ENCODE results near the gene ASH1L. TPM values are rescaled to one million over a fixed set of nuclear protein-coding genes. Genes with fewer than 3 reads are reported as not detected.
"Not testable (repeated sequence)": the region's sequence is repeated elsewhere in the genome, so short reads cannot be mapped to it uniquely, and the experiment has no call there.

The ASH1L gene
- total RNA-seq, 2 donors from 2014 or later: 42.5 to 71.1 TPM

- Mint-ChIP-seq H3K36me3 (ENCODE audit: low read depth) (peaks cover 18% of the 10 kb centered on the region), H3K4me1 (peaks cover 20% of the 10 kb centered on the region), H3K27ac (no peak overlapping the region), H3K9me3 (no peaks in the 10 kb centered on the region), H3K4me3 (no peak overlapping the region), H3K27me3 (no peaks in the 10 kb centered on the region)
- no peak for ATAC-seq (replicated peaks)
These were observed 34.9 kb downstream of the ASH1L start for GRCh38 chr1:155527677-155528076.

DNA sequence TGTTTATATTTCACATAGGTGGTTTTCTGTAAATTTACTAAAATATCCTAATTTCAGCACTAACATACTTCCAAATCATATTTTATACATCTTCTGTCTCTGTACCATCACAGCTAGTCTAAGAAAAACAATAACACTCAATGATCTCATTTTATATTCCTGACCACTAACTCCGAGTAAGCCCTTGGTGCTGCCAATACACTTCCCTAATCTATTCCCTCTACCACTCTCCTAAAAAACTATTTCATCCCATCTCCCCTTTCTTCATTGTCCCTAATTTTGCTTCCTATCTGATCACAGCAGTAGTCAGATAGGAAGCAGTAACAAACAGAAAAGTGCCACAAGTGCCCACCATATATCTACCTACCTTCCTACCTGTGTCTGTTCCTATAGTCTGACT, 36.2 kb downstream of the ASH1L start:
- peaks cover 22% of the 10 kb centered on the region for H3K4me1 Mint-ChIP-seq
- no peak overlapping the region for H3K4me3 Mint-ChIP-seq
- no peak overlapping the region for H3K27ac Mint-ChIP-seq
- no peak for ATAC-seq (replicated peaks)
- no peaks in the 10 kb centered on the region for H3K27me3 Mint-ChIP-seq
- H3K9me3 Mint-ChIP-seq: no peaks in the 10 kb centered on the region
- peaks cover 21% of the 10 kb centered on the region for H3K36me3 Mint-ChIP-seq (ENCODE audit: low read depth)

DNA sequence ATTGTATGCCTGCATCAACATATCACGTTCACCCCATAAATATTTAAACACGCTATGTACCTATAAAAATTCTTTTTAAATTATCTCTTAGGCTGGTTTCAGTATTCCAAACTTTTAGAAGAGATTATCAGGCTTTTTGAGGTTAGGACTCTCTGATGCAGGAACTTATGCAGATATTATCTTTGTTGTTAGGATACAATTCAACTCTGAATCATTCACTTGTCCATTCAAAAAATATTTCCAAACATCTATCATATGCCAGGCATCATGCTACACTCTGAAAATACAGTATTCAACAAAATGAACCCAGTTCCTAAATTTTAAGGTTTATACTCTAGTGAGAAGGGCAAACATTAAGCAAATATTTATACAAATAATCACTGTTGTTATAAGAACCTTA, 40.5 kb downstream of the ASH1L start:
- Mint-ChIP-seq H3K36me3 (ENCODE audit: low read depth) (peaks cover 44% of the 10 kb centered on the region), H3K4me1 (peaks cover 8% of the 10 kb centered on the region), H3K9me3 (no peaks in the 10 kb centered on the region), H3K4me3 (no peak overlapping the region), H3K27ac (no peak overlapping the region), H3K27me3 (no peaks in the 10 kb centered on the region)
- ATAC-seq (replicated peaks): no peak

- no peaks in the 10 kb centered on the region for H3K9me3 Mint-ChIP-seq
- ATAC-seq (replicated peaks): no peak
- H3K27ac Mint-ChIP-seq: peak overlapping the region; percentile 25
- peaks cover 21% of the 10 kb centered on the region for H3K4me1 Mint-ChIP-seq
- H3K27me3 Mint-ChIP-seq: no peaks in the 10 kb centered on the region
- peaks cover 68% of the 10 kb centered on the region for H3K36me3 Mint-ChIP-seq (ENCODE audit: low read depth)
- no peak overlapping the region for H3K4me3 Mint-ChIP-seq
These were observed 44.1 kb downstream of the ASH1L start for GRCh38 chr1:155518484-155518883.

- Mint-ChIP-seq H3K4me3 (peak overlapping the region; percentile 76), H3K4me1 (peaks cover 17% of the 10 kb centered on the region), H3K36me3 (ENCODE audit: low read depth) (peaks cover 65% of the 10 kb centered on the region), H3K27ac (peak overlapping the region; percentile 16), H3K9me3 (no peaks in the 10 kb centered on the region), H3K27me3 (no peaks in the 10 kb centered on the region)
- ATAC-seq (replicated peaks): peak; percentile 64
These were observed 47.9 kb downstream of the ASH1L start for GRCh38 chr1:155514582-155515187.

DNA sequence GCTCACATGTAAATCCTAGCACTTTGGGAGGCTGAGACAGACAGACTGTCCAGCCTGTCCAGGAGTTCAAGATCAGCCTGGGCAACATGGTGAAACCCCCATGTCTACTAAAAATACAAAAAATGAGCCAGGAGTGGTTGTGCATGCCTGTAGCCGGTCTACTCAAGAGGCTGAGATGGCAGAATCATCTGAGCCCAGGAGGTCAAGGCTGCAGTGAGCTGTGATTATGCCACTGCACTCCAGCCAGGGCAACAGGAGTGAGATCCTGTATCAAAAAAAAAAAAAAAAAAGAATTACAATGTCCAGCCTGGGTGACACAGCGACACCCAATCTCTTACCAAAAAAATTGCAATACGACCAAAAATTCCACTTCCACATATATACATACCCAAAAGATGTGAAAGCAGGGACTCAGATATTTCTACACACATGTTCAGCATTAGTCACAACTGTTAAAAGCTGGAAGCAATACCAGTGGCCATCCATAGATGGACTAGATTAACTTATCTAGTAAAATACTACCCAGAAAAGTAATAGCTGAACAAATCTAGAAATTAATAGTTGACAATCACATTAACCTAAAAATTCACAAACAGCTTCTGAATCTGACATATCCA, 49.2 kb downstream of the ASH1L start:
- ATAC-seq (replicated peaks): no peak
- peaks cover 17% of the 10 kb centered on the region for H3K4me1 Mint-ChIP-seq
- H3K36me3 Mint-ChIP-seq (ENCODE audit: low read depth): peaks cover 53% of the 10 kb centered on the region
- H3K27me3 Mint-ChIP-seq: no peaks in the 10 kb centered on the region
- H3K9me3 Mint-ChIP-seq: no peaks in the 10 kb centered on the region
- H3K4me3 Mint-ChIP-seq: peak overlapping the region; percentile 27
- H3K27ac Mint-ChIP-seq: no peak overlapping the region

DNA sequence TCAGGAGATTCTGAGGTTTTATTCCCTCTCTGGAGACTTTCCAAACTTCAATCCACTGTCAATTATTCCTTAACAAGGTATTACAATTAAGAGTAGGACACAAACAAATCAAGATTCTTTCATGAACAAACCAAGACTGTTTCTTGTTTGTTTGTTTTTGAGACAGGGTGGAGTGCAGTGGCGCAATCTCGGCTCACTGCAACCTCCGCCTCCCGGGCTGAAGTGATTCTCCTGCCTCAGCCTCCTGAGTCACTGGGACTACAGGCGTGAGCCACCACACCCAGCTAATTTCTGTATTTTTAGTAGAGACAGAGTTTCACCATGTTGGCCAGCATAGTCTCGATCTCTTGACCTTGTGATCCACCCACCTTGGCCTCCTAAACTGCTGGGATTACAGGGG, 51.2 kb downstream of the ASH1L start:
- ATAC-seq (replicated peaks); H3K4me3 Mint-ChIP-seq; H3K27me3 Mint-ChIP-seq; H3K27ac Mint-ChIP-seq; H3K9me3 Mint-ChIP-seq: not testable (repeated sequence)
- Mint-ChIP-seq H3K36me3 (ENCODE audit: low read depth) (peaks cover 49% of the 10 kb centered on the region), H3K4me1 (peaks cover 21% of the 10 kb centered on the region)

DNA sequence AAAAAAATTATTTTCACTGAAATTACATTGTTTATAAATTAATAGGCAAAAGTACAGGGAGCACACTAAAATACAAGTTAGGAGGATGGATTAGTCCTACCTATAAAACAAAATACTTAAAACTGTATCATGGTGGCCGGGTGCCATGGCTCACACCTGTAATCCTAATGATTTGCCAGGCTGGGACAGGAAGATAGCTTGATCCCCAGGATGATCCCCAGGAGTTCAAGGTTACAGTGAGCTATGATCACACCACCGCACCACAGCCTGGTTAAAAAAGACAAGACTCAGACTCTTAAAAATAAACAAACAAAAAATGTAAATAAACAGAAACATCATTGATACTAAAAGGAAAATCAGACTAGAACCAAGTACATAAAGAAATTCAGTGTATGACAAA, 53.5 kb downstream of the ASH1L start:
- H3K36me3 Mint-ChIP-seq (ENCODE audit: low read depth): peaks cover 38% of the 10 kb centered on the region
- peaks cover 13% of the 10 kb centered on the region for H3K4me1 Mint-ChIP-seq
- no peaks in the 10 kb centered on the region for H3K9me3 Mint-ChIP-seq
- no peak for ATAC-seq (replicated peaks)
- H3K27ac Mint-ChIP-seq: no peak overlapping the region
- H3K27me3 Mint-ChIP-seq: no peaks in the 10 kb centered on the region
- H3K4me3 Mint-ChIP-seq: no peak overlapping the region

- H3K4me3 Mint-ChIP-seq: no peak overlapping the region
- peak; percentile 32 for ATAC-seq (replicated peaks)
- no peaks in the 10 kb centered on the region for H3K9me3 Mint-ChIP-seq
- peaks cover 29% of the 10 kb centered on the region for H3K36me3 Mint-ChIP-seq (ENCODE audit: low read depth)
- H3K27ac Mint-ChIP-seq: no peak overlapping the region
- no peaks in the 10 kb centered on the region for H3K27me3 Mint-ChIP-seq
- H3K4me1 Mint-ChIP-seq: peaks cover 8% of the 10 kb centered on the region
These were observed 54.7 kb downstream of the ASH1L start for GRCh38 chr1:155507945-155508344.

GRCh38 chr1:155505963-155506362, 56.6 kb downstream of the ASH1L start:
- not testable (repeated sequence) for H3K9me3 Mint-ChIP-seq; H3K4me1 Mint-ChIP-seq; H3K27me3 Mint-ChIP-seq; H3K27ac Mint-ChIP-seq; ATAC-seq (replicated peaks); H3K4me3 Mint-ChIP-seq
- H3K36me3 Mint-ChIP-seq (ENCODE audit: low read depth): peaks cover 23% of the 10 kb centered on the region

DNA sequence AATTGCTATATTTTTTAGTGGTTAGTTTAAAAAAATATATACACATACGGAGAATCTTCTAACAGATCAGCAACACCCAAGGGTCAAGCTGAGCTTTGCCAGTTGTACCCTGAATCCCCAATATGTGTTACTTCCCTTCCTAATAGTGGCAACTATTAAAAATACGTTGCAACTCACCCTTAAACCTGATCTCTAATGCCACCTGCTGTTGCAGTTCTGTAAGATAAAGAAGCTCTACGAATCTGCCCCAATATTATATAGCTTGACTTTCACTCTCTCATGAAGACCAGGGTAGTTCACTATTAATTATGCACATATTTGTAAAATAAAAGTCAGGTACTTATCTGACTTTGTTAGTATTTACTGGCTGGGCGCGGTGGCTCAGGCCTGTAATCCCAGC, 58.4 kb downstream of the ASH1L start:
- no peak for ATAC-seq (replicated peaks)

GRCh38 chr1:155499953-155500639, 62.5 kb downstream of the ASH1L start:
- Mint-ChIP-seq H3K4me1 (peaks cover 16% of the 10 kb centered on the region), H3K4me3 (peak overlapping the region; percentile 31), H3K36me3 (ENCODE audit: low read depth) (peaks cover 10% of the 10 kb centered on the region), H3K9me3 (no peaks in the 10 kb centered on the region), H3K27ac (peak overlapping the region; percentile 1), H3K27me3 (no peaks in the 10 kb centered on the region)
- peak; percentile 64 for ATAC-seq (replicated peaks)

More for the DNA sequence above, 58.4 kb downstream of the ASH1L start:
- Mint-ChIP-seq H3K9me3 (no peaks in the 10 kb centered on the region), H3K27me3 (no peaks in the 10 kb centered on the region), H3K36me3 (ENCODE audit: low read depth) (peaks cover 17% of the 10 kb centered on the region), H3K27ac (no peak overlapping the region), H3K4me1 (peaks cover 22% of the 10 kb centered on the region), H3K4me3 (no peak overlapping the region)

DNA sequence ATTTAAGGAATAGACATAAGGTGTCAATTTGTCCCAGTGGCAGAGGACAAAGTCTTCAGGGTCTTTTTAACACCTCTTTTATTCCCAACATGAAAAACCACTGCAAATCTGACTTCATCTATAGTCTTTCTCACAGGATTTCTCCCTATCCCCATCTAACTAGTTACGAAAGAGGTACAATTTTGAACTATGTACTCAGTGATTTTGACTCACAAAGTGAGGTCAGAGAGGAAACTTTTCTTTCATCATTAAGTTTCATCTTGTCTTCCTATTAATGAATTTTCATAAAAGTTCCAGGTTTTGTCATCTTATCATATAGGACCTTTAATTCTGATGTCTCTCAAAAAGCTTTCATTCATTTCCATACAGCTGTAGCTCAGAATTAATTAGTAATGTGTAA, 63.3 kb downstream of the ASH1L start:
- Mint-ChIP-seq H3K4me3 (no peak overlapping the region), H3K9me3 (no peaks in the 10 kb centered on the region)

GRCh38 chr1:155493595-155493994, 69.0 kb downstream of the ASH1L start:
- not testable (repeated sequence) for H3K27ac Mint-ChIP-seq; H3K4me3 Mint-ChIP-seq; ATAC-seq (replicated peaks); H3K27me3 Mint-ChIP-seq; H3K4me1 Mint-ChIP-seq; H3K9me3 Mint-ChIP-seq
- H3K36me3 Mint-ChIP-seq (ENCODE audit: low read depth): peaks cover 27% of the 10 kb centered on the region

More for the DNA sequence above, 63.3 kb downstream of the ASH1L start:
- H3K4me1 Mint-ChIP-seq: peaks cover 21% of the 10 kb centered on the region
- H3K36me3 Mint-ChIP-seq (ENCODE audit: low read depth): peaks cover 17% of the 10 kb centered on the region
- no peaks in the 10 kb centered on the region for H3K27me3 Mint-ChIP-seq
- H3K27ac Mint-ChIP-seq: peak overlapping the region; percentile 1
- ATAC-seq (replicated peaks): no peak

DNA sequence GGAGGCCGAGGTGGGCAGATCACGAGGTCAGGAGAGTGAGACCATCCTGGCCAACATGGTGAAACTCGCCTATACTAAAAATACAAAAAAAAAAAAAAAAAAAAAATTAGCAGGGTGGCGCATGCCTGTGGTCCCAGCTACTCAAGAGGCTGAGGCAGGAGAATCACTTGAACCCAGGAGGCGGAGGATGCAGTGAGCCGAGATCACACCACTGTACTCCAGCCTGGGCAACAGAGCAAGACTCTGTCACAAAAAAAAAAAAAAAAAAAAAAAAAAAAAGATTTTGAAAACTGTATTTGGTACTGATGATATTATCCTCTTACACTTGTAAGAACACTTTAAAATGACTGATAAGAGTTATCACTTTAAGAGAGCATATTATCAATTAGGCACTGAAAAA, 74.2 kb downstream of the ASH1L start:
- H3K4me3 Mint-ChIP-seq; ATAC-seq (replicated peaks); H3K4me1 Mint-ChIP-seq; H3K9me3 Mint-ChIP-seq; H3K27me3 Mint-ChIP-seq; H3K27ac Mint-ChIP-seq: not testable (repeated sequence)
- peaks cover 25% of the 10 kb centered on the region for H3K36me3 Mint-ChIP-seq (ENCODE audit: low read depth)
